HCT116 (cell line): ENCODE measurements around the gene ATP4A.

Source experiments
- ATF3 ChIP-seq: IDR thresholded peaks from 2 replicates; pipeline ENCODE4 v1.6.1; 2012
- CEBPB ChIP-seq: IDR thresholded peaks from 2 replicates; pipeline ENCODE4 v1.6.1; 2012; ENCODE audit warnings: low read depth
- CTCF ChIP-seq, 3 experiments: fragments of 200-600 bp in 1 of 3; sonication (generic) in 1 of 3; IDR thresholded peaks in 2 of 3; conservative IDR thresholded peaks in 1 of 3; 2 replicates each; pipeline ENCODE4 v1.5.1; 2012 to 2017; ENCODE audit warnings: low read depth in 2 of 3, low read length in 2 of 3, antibody characterized with exemption in 1 of 3, borderline replicate concordance in 1 of 3, control low read depth in 1 of 3, mild to moderate bottlenecking in 1 of 3, mixed read lengths in 1 of 3, mixed run types in 1 of 3, moderate library complexity in 1 of 3; ENCODE audit not compliant: insufficient read depth in 1 of 3
- EGR1 ChIP-seq: IDR thresholded peaks from 2 replicates; pipeline ENCODE4 v1.6.1; 2012; ENCODE audit warnings: low read depth
- EZH2 ChIP-seq: fragments of 200-600 bp; sonication (generic); IDR thresholded peaks from 2 replicates; pipeline ENCODE4 v1.6.1; 2017; ENCODE audit warnings: antibody characterized with exemption, mixed run types
- EZH2phosphoT487 ChIP-seq: fragments of 200-600 bp; IDR thresholded peaks from 2 replicates; pipeline ENCODE4 v1.6.1; 2018; ENCODE audit warnings: antibody characterized with exemption, borderline replicate concordance
- JUND ChIP-seq: IDR thresholded peaks from 2 replicates; pipeline ENCODE4 v1.6.1; 2012
- POLR2A ChIP-seq: IDR thresholded peaks from 2 replicates; pipeline ENCODE4 v1.7.0; 2011; ENCODE audit warnings: borderline replicate concordance; ENCODE audit not compliant: insufficient read depth, insufficient read length; ENCODE audit errors: extremely low read depth
- POLR2AphosphoS5 ChIP-seq: IDR thresholded peaks from 2 replicates; pipeline ENCODE4 v1.6.1; 2011; ENCODE audit warnings: mild to moderate bottlenecking, low read depth, low read length, moderate library complexity
- RAD21 ChIP-seq: IDR thresholded peaks from 2 replicates; pipeline ENCODE4 v1.6.1; 2012; ENCODE audit warnings: low read depth, mild to moderate bottlenecking
- REST ChIP-seq: IDR thresholded peaks from 2 replicates; pipeline ENCODE4 v1.6.1; 2012; ENCODE audit warnings: low read depth
- TCF7L2 ChIP-seq: IDR thresholded peaks from 2 replicates; pipeline ENCODE4 v1.7.0; 2011; ENCODE audit warnings: borderline replicate concordance, inconsistent platforms; ENCODE audit not compliant: insufficient read depth, insufficient read length; ENCODE audit errors: extremely low read depth
- YY1 ChIP-seq: IDR thresholded peaks from 2 replicates; pipeline ENCODE4 v1.6.1; 2011; ENCODE audit warnings: low read length, low read depth, moderate library complexity, mild to moderate bottlenecking; ENCODE audit not compliant: insufficient replicate concordance; ENCODE audit errors: extremely low read depth
- ZNF274 ChIP-seq: fragments of 200-500 bp; sonication (Bioruptor generic); IDR thresholded peaks from 2 replicates; pipeline ENCODE4 v1.6.1; 2014; ENCODE audit warnings: mild to moderate bottlenecking, low read depth, low read length, inconsistent platforms

GRCh38 chr19:35545855-35546381 is 17.5 kb downstream of the ATP4A start:
- TF ChIP-seq CTCF (IDR thresholded peaks at IDR 0.05 in 2 of 3, conservative IDR thresholded peaks at IDR 0.05 in 1 of 3; ENCODE audit: borderline replicate concordance in 1 of 3, insufficient read depth in 1 of 3, low read depth in 2 of 3, low read length in 2 of 3), result no peak
- TF ChIP-seq POLR2A, result no peak
- TF ChIP-seq EZH2, result no peak
- no peak for TF ChIP-seq RAD21
- no peak for TF ChIP-seq CEBPB
- TF ChIP-seq REST, result no peak
- no peak for TF ChIP-seq POLR2AphosphoS5
- no peak for TF ChIP-seq EZH2phosphoT487
- TF ChIP-seq EGR1, result peak; percentile 72; the same call in 1 of the 2 replicates
- no peak for TF ChIP-seq YY1
- TF ChIP-seq JUND, result no peak
- no peak for TF ChIP-seq ZNF274
- no peak for TF ChIP-seq ATF3
- no peak for TF ChIP-seq TCF7L2
